Vagina (tissue), 2 donors: Measurements from ENCODE around the gene C1QTNF8.

Source experiments
- CTCF ChIP-seq, 3 experiments: fragments of 450-650 bp in 2 of 3; fragments of 200-600 bp in 1 of 3; sonication (generic) in 1 of 3; IDR thresholded peaks; one replicate each; pipeline ENCODE4 v1.5.1; 2017 to 2019; ENCODE audit warnings: antibody characterized with exemption in 3 of 3, mild to moderate bottlenecking in 2 of 3, moderate library complexity in 2 of 3
- POLR2A ChIP-seq, 2 donors: fragments of 450-650 bp; IDR thresholded peaks; one replicate each; pipeline ENCODE4 v1.6.1; 2017; ENCODE audit warnings: antibody characterized with exemption in 2 of 2, mild to moderate bottlenecking in 2 of 2, moderate library complexity in 2 of 2

GRCh38 chr16:1117176-1117900 lies 21.3 kb upstream of the C1QTNF8 start:
- TF ChIP-seq CTCF (IDR thresholded peaks at IDR 0.05) (no peak), POLR2A (IDR thresholded peaks at IDR 0.05) (no peak)
